H1 (cell line): ENCODE measurements around the gene SLC45A1. TPM values are rescaled to one million over a fixed set of nuclear protein-coding genes. Genes with fewer than 3 reads are reported as not detected.

Source experiments
- CHD7 ChIP-seq: fragments of 300-600 bp; sonication (generic); IDR thresholded peaks from 2 replicates; pipeline ENCODE4 v1.7.1; 2012; ENCODE audit warnings: low read length, moderate library complexity, mild to moderate bottlenecking, inconsistent platforms; ENCODE audit not compliant: insufficient replicate concordance
- polyA plus RNA-seq, 7 experiments: library from polyadenylated mRNA; depleted of rRNA in 3 of 7; stranded (reverse) in 5 of 7; unstranded in 2 of 7; fragments of >200 nt in 5 of 7; fragments of 200-250 nt in 2 of 7; gene quantifications; 1 replicate in 5 of 7; 2 replicates in 1 of 7; 4 replicates in 1 of 7; pipeline versions ENCODE4 v1.2.1 to v1.2.3, GENCODE V29; 2011 to 2013; ENCODE audit warnings: missing spikeins in 2 of 7, mixed read lengths in 2 of 7
- total RNA-seq: library from RNA; stranded (reverse); fragmentation: NEBNext Ultra II Directional; extraction: Animal tissue kit (Norgen Biotek cat#: 25700); gene quantifications from 2 replicates; pipeline ENCODE4 v1.2.1, GENCODE V29; 2021

SLC45A1 gene
- total and polyA plus RNA-seq, 2 of the 8 experiments (the other 6 are each of a cell fraction or from before 2014, with no cell fraction given), result 1.0 to 1.7 TPM

DNA sequence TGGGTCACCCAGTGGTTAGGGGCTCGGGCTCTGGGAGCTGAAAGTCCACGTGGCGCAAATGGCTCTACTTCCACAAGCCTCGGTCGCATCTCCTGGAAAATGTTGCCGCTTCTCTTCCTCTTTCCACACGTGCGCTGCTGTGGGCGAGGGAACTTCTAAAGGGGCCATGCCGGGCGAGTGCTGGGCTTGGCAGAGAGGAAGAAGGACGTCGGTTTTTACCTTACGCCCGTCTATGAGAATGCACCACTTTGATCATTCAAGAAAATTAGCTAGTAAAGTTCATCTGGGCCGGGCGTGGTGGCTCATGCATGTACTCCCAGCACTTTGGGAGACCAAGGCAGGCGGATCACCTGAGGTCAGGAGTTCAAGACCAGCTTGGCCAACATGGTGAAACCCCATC lies 10.4 kb downstream of the SLC45A1 start (continued):
- no peak for TF ChIP-seq CHD7
- TF ChIP-seq, all 59 proteins: peak for 0
